Dermis blood vessel endothelial cell (primary cell): ENCODE measurements around the gene KDM2B. TPM values are rescaled to one million over a fixed set of nuclear protein-coding genes. Genes with fewer than 3 reads are reported as not detected.
A peak's percentile ranks its signal among the peaks of the same experiment; 100 is the strongest.
"Not testable (repeated sequence)": the region's sequence is repeated elsewhere in the genome, so short reads cannot be mapped to it uniquely, and the experiment has no call there.

ENCODE experiments used
- DNase-seq: peaks from one replicate; pipeline ENCODE4 v3.0.0; 2010
- total RNA-seq: library from RNA; depleted of rRNA; stranded (reverse); fragments of >200 nt; gene quantifications from 2 replicates; pipeline ENCODE4 v1.2.3, GENCODE V29; 2014

The KDM2B gene
- total RNA-seq, 1 donor from 2014 or later: 32.0 TPM

- no peak for DNase-seq
These were observed 156.9 kb downstream of the KDM2B start for GRCh38 chr12:121423682-121424623.

- DNase-seq: no peak
These were observed 157.6 kb downstream of the KDM2B start for GRCh38 chr12:121423253-121423652.

GRCh38 chr12:121420109-121420508 lies 160.7 kb downstream of the KDM2B start:
- no peak for DNase-seq

- DNase-seq: no peak
These were observed 163.0 kb downstream of the KDM2B start for GRCh38 chr12:121417847-121418246.

- DNase-seq: no peak
These were observed 166.9 kb downstream of the KDM2B start for GRCh38 chr12:121413917-121414316.

GRCh38 chr12:121405211-121405610 lies 175.6 kb downstream of the KDM2B start:
- no peak for DNase-seq

- DNase-seq: peak; percentile 38
These were observed 176.1 kb downstream of the KDM2B start for GRCh38 chr12:121404734-121405133.

GRCh38 chr12:121403721-121404120 lies 177.1 kb downstream of the KDM2B start:
- DNase-seq: no peak

GRCh38 chr12:121400332-121401139 lies 180.3 kb downstream of the KDM2B start:
- peak; percentile 51 for DNase-seq

- DNase-seq: peak; percentile 98
These were observed 181.2 kb downstream of the KDM2B start, which contains the start of gene RNF34 for GRCh38 chr12:121399391-121400331. Gene RNF34, plus strand, starts transcription at chr12:121400118. Its CDS starts 95 bp downstream, at chr12:121400213.

GRCh38 chr12:121398355-121398754 lies 182.5 kb downstream of the KDM2B start:
- no peak for DNase-seq

- no peak for DNase-seq
These were observed 183.3 kb downstream of the KDM2B start for GRCh38 chr12:121397521-121397920.

GRCh38 chr12:121392325-121392716 lies 188.5 kb downstream of the KDM2B start:
- DNase-seq: no peak

GRCh38 chr12:121391619-121392324 lies 189.1 kb downstream of the KDM2B start:
- no peak for DNase-seq

- DNase-seq: no peak
These were observed 190.0 kb downstream of the KDM2B start for GRCh38 chr12:121390856-121391255.

- peak; percentile 71 for DNase-seq
These were observed 192.3 kb downstream of the KDM2B start for GRCh38 chr12:121388421-121388981.

- not testable (repeated sequence) for DNase-seq
These were observed 195.9 kb downstream of the KDM2B start for GRCh38 chr12:121384891-121385290.

- no peak for DNase-seq
These were observed 197.2 kb downstream of the KDM2B start for GRCh38 chr12:121383601-121384021.

- DNase-seq: no peak
These were observed 200.9 kb downstream of the KDM2B start for GRCh38 chr12:121379945-121380344.
